Stimulated activated CD8-positive, alpha-beta memory T cell treated with anti-CD3 and anti-CD28 coated beads, Interleukin-15, amount 100 ng/mL, for 4 hours (primary cell): Measurements from ENCODE around the gene PPP1R1B.

Experiments used
- DNase-seq, 2 donors: peaks; one replicate each; pipeline ENCODE4 v3.0.0-alpha.2; 2020; ENCODE audit warnings: low read depth in 2 of 2

PPP1R1B gene

GRCh38 chr17:39683295-39683939 is 56.7 kb downstream of the PPP1R1B start:
- no peak for DNase-seq

- DNase-seq = no peak
These were observed 57.8 kb downstream of the PPP1R1B start for GRCh38 chr17:39684369-39685192.
